Endothelial cell of umbilical vein (primary cell): ENCODE results near the gene ACE. TPM values are rescaled to one million over a fixed set of nuclear protein-coding genes. Genes with fewer than 3 reads are reported as not detected.

Experiments used
- BruUV-seq: library from RNA; stranded (reverse); fragments of 400-500 nt; replicated peaks from 2 replicates; lab custom pipeline; 2021; lab: Mats Ljungman, UMichigan
- CTCF ChIA-PET: fragments of 300-600, 350-600 bp; sonication (Branson Sonifier 250); formaldehyde crosslinking; loops from one replicate; lab custom pipeline; 2021; ENCODE audit warnings: antibody characterized with exemption, inconsistent platforms; lab: Charles Lee
- POLR2A ChIA-PET: fragments of 300-600, 350-600 bp; sonication (Branson Sonifier 250); formaldehyde crosslinking; loops from one replicate; lab custom pipeline; 2021; ENCODE audit warnings: antibody characterized with exemption, inconsistent platforms; lab: Charles Lee
- DNase-seq: peaks from one replicate; pipeline ENCODE4 v3.0.0-alpha.2; 2011; ENCODE audit warnings: low read depth, low spot score
- FAIRE-seq: peaks from 2 replicates; lab custom pipeline; 2011; peaks lifted over from hg19 to GRCh38; lab: Jason Lieb, UNC
- H2AFZ ChIP-seq: 2 replicates; pipeline ENCODE4 v1.6.0; 2012; ENCODE audit warnings: low read depth, low read length, control low read depth, inconsistent platforms
- H3K27ac ChIP-seq: 2 replicates; pipeline ENCODE4 v1.5.1; 2011; ENCODE audit warnings: low read depth, mild to moderate bottlenecking, control low read depth, low read length, moderate library complexity; ENCODE audit not compliant: insufficient read depth
- H3K27me3 ChIP-seq, 2 experiments: 2 replicates each; pipeline versions ENCODE4 v1.6.0 to v1.6.1; 2011; ENCODE audit warnings: low read length in 2 of 2, mixed read lengths in 1 of 2; ENCODE audit not compliant: control insufficient read depth in 2 of 2, insufficient read depth in 2 of 2
- H3K36me3 ChIP-seq, 2 experiments: 2 replicates in 1 of 2; 3 replicates in 1 of 2; pipeline ENCODE4 v1.5.1; 2011; ENCODE audit warnings: low read length in 2 of 2, mild to moderate bottlenecking in 1 of 2, moderate library complexity in 1 of 2; ENCODE audit not compliant: control insufficient read depth in 2 of 2, insufficient read depth in 2 of 2; ENCODE audit errors: extremely low read depth in 1 of 2
- H3K4me1 ChIP-seq: 3 replicates; pipeline ENCODE4 v1.5.1; 2011; ENCODE audit warnings: mild to moderate bottlenecking, low read length; ENCODE audit not compliant: control insufficient read depth, insufficient read depth; ENCODE audit errors: extremely low read depth
- H3K4me2 ChIP-seq: 2 replicates; pipeline ENCODE4 v1.6.1; 2011; ENCODE audit warnings: low read length, control low read depth, mixed read lengths; ENCODE audit not compliant: insufficient read depth
- H3K4me3 ChIP-seq, 3 experiments: fragments of 200-600 bp in 1 of 3; sonication (generic), shearing (Covaris generic) in 1 of 3; replicated peaks in 1 of 3; 2 replicates each; pipeline ENCODE4 v1.5.1; 2011 to 2016; ENCODE audit warnings: control low read depth in 3 of 3, low read length in 3 of 3, mild to moderate bottlenecking in 2 of 3, inconsistent platforms in 1 of 3, low read depth in 1 of 3, moderate library complexity in 1 of 3; ENCODE audit not compliant: insufficient read depth in 1 of 3
- H3K79me2 ChIP-seq: 2 replicates; pipeline ENCODE4 v1.6.0; 2012; ENCODE audit warnings: low read length, inconsistent platforms; ENCODE audit not compliant: control insufficient read depth, insufficient read depth
- H3K9ac ChIP-seq: replicated peaks from 2 replicates; pipeline ENCODE3; 2011; ENCODE audit warnings: low read length, control low read depth; ENCODE audit not compliant: insufficient read depth; ENCODE audit errors: extremely low read depth
- H3K9me1 ChIP-seq: replicated peaks from 3 replicates; pipeline ENCODE4 v1.6.0; 2011; ENCODE audit warnings: mild to moderate bottlenecking, low read length; ENCODE audit not compliant: control insufficient read depth, insufficient read depth; ENCODE audit errors: extremely low read depth
- H3K9me3 ChIP-seq: replicated peaks from 2 replicates; pipeline ENCODE4 v1.5.1; 2012; ENCODE audit warnings: low read length, inconsistent platforms; ENCODE audit not compliant: control insufficient read depth, insufficient read depth
- H4K20me1 ChIP-seq: replicated peaks from 2 replicates; pipeline ENCODE3; 2011; ENCODE audit warnings: mild to moderate bottlenecking, low read length; ENCODE audit not compliant: control insufficient read depth, insufficient read depth; ENCODE audit errors: extremely low read depth
- EZH2 ChIP-seq: IDR thresholded peaks from 2 replicates; pipeline ENCODE4 v1.6.1; 2012; ENCODE audit warnings: borderline replicate concordance, low read depth, mild to moderate bottlenecking, moderate library complexity, low read length, inconsistent platforms; ENCODE audit not compliant: severe bottlenecking
- FOS ChIP-seq: IDR thresholded peaks from 2 replicates; pipeline ENCODE4 v1.6.1; 2011; ENCODE audit warnings: mild to moderate bottlenecking, low read length, moderate library complexity, borderline replicate concordance; ENCODE audit not compliant: insufficient read depth
- GATA2 ChIP-seq: IDR thresholded peaks from 2 replicates; pipeline ENCODE4 v1.7.0; 2011; ENCODE audit warnings: low read depth, mild to moderate bottlenecking, moderate library complexity, mixed read lengths, low read length; ENCODE audit not compliant: insufficient read length, insufficient read depth
- JUN ChIP-seq: IDR thresholded peaks from 2 replicates; pipeline ENCODE4 v1.6.1; 2011; ENCODE audit warnings: borderline replicate concordance, low read depth; ENCODE audit not compliant: insufficient read length, insufficient read depth
- MYC ChIP-seq: IDR thresholded peaks from one replicate; pipeline ENCODE4 v1.6.1; 2011; ENCODE audit warnings: mild to moderate bottlenecking, low read depth, low read length
- POLR2A ChIP-seq: IDR thresholded peaks from 2 replicates; pipeline ENCODE4 v1.6.1; 2012; ENCODE audit warnings: low read depth, mild to moderate bottlenecking, control low read depth, low read length
- POLR2AphosphoS5 ChIP-seq: IDR thresholded peaks from 2 replicates; pipeline ENCODE4 v1.6.1; 2012; ENCODE audit warnings: low read depth, mild to moderate bottlenecking, control low read depth, low read length, moderate library complexity; ENCODE audit not compliant: insufficient read depth
- dilution Hi-C: fragments of 300-500 bp; cut with MboI; formaldehyde crosslinking; loops from one replicate; pipeline ENCODE4 v1.15.0; 2019; ENCODE audit warnings: low sequenced_read_pairs; ENCODE audit not compliant: extremely low pct_ligation_motif_present
- intact Hi-C: fragments of 100-400 bp; cut with micrococcal nuclease; formaldehyde crosslinking; loops from one replicate; pipeline ENCODE4 v1.10.0; 2022
- polyA plus RNA-seq, 4 experiments: library from polyadenylated mRNA; depleted of rRNA in 3 of 4; stranded (reverse) in 3 of 4; unstranded in 1 of 4; fragments of >200 nt; gene quantifications; 2 replicates each; pipeline versions ENCODE4 v1.2.1 to v1.2.3, GENCODE V29; 2011 to 2012; ENCODE audit warnings: missing spikeins in 1 of 4
- total RNA-seq: library from RNA; stranded (reverse); gene quantifications from 2 replicates; pipeline ENCODE4 v1.2.3, GENCODE V29; 2021
- TF ChIP-seq, protein P1 (sequence below): IDR thresholded peaks from 2 replicates; pipeline ENCODE4 v1.6.1; 2011; ENCODE audit not compliant: insufficient read depth, insufficient read length
- TF ChIP-seq, protein P2 (sequence below), 2 donors: IDR thresholded peaks; 1 replicate in 1 of 2; 2 replicates in 1 of 2; pipeline ENCODE4 v1.5.1; 2011; ENCODE audit warnings: low read length in 2 of 2, mild to moderate bottlenecking in 2 of 2, moderate library complexity in 2 of 2, control low read depth in 1 of 2, inconsistent platforms in 1 of 2, low read depth in 1 of 2; ENCODE audit not compliant: insufficient read depth in 1 of 2; ENCODE audit errors: extremely low read depth in 1 of 2

ACE gene
- total and polyA plus RNA-seq, 2 donors (not counting 3 experiments of a cell fraction or from before 2014, with no cell fraction given) = 63.4 to 207 TPM

DNA sequence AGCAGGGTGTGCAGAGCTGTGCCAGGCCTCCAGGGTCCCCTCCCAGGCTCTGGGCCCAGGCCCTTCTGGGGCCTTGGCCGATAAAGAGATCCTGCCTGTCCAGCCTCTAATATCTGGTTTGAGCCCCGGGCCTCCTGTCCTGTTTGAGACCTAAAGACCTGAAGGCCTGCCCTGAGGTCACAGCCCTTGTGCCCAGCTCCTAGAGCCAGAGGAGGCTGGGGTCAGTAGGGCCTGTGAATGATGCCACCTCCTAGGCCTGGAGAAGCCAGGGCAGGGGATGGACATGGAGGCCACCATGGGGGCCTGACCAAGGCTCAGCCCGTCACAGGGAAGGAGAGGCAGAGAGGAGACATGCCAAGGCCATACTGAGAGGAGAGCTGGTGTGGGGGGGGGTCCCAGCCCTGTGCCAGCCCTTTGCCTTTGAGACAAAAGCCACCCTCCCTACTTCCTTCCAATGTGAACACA lies 53.7 kb downstream of the ACE start:
- dilution Hi-C loops (no loop called here), intact Hi-C loops (no loop called here)
- H3K4me2 ChIP-seq = no peak overlapping the region
- FAIRE-seq (no peak), DNase-seq (no peak)
- no peak overlapping the region for H2AFZ ChIP-seq
- H3K36me3 ChIP-seq = no peaks in the 10 kb centered on the region
- no peaks in the 10 kb centered on the region for H3K27me3 ChIP-seq
- no peak overlapping the region for H3K27ac ChIP-seq
- H3K9ac ChIP-seq = no peak overlapping the region
- no peaks in the 10 kb centered on the region for H3K9me1 ChIP-seq
- POLR2A ChIA-PET = no interaction called here
- no peak overlapping the region for H3K4me3 ChIP-seq
- CTCF ChIA-PET = interaction anchor here (0.9 kb wide), 1 partner anchor 105 kb away, joined by 5 read pairs; no protein-coding TSS in a partner anchor
- BruUV-seq = no TSS peak
- H3K79me2 ChIP-seq = no peaks in the 10 kb centered on the region
- no peaks in the 10 kb centered on the region for H3K9me3 ChIP-seq
- H4K20me1 ChIP-seq = no peaks in the 10 kb centered on the region
- TF ChIP-seq, protein P1, sequence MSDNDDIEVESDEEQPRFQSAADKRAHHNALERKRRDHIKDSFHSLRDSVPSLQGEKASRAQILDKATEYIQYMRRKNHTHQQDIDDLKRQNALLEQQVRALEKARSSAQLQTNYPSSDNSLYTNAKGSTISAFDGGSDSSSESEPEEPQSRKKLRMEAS = no peak
- TF ChIP-seq POLR2A (no peak), POLR2AphosphoS5 (no peak), FOS (no peak), MYC (no peak), EZH2 (no peak), JUN (no peak), GATA2 (no peak)
- TF ChIP-seq, protein P2, sequence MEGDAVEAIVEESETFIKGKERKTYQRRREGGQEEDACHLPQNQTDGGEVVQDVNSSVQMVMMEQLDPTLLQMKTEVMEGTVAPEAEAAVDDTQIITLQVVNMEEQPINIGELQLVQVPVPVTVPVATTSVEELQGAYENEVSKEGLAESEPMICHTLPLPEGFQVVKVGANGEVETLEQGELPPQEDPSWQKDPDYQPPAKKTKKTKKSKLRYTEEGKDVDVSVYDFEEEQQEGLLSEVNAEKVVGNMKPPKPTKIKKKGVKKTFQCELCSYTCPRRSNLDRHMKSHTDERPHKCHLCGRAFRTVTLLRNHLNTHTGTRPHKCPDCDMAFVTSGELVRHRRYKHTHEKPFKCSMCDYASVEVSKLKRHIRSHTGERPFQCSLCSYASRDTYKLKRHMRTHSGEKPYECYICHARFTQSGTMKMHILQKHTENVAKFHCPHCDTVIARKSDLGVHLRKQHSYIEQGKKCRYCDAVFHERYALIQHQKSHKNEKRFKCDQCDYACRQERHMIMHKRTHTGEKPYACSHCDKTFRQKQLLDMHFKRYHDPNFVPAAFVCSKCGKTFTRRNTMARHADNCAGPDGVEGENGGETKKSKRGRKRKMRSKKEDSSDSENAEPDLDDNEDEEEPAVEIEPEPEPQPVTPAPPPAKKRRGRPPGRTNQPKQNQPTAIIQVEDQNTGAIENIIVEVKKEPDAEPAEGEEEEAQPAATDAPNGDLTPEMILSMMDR (IDR thresholded peaks at IDR 0.05; ENCODE audit: extremely low read depth in 1 of 2, insufficient read depth in 1 of 2, low read depth in 1 of 2, low read length in 2 of 2) = no peak
- H3K4me1 ChIP-seq = no peaks in the 10 kb centered on the region
